NCI-H510A (cell line): ENCODE measurements around the gene PNRC2.

Source experiments
- DNase-seq: peaks from one replicate; lab custom pipeline; 2025; lab: John Stamatoyannopoulos, UW

Gene PNRC2, protein sequence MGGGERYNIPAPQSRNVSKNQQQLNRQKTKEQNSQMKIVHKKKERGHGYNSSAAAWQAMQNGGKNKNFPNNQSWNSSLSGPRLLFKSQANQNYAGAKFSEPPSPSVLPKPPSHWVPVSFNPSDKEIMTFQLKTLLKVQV

DNA sequence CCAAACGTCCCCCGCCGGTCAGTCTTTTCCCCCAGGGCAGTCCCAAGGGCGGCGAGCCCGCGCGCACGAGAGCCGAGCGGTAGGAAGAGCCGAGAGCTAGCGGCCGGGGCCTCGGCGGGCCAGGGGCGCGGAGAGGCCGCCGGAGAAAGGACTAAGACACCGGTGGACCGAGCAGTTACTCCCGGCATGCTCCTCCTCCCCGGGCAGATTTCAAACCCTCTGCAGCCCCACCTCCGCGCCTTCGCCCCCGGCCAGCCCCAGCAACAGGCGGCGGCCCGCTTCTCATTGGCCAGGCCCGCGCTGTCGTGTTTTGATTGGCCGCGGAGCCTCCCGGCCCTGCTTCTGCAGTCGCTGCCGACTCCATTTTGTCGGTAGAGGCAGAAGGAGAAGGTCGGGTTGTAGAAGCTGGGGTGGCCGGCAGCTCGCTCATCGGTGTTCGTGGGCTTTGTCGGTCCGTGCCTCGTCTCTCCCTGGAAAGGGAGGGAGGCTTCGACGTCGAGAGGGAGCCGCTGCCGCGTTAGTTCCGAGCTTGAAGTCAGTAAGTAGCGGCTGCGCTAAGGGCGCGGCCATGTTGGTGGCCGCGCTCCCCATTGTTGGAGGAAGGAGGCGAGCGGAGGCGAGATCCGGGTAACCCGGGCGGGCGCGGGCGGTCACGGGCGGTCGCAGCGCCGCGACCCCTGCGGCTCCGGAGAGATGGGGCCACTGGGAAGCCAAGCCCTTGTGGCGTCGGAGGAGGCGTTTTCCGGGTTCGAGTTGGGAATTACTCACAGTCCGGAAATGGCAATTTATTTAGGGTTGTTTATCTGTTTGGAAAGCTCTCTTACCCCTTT, at the start of gene PNRC2:
Gene PNRC2 (plus strand): TSS at position 368 of the 830 bp plus-strand sequence. CDS start 1,630 bp downstream, outside the sequence.
- peak; percentile 90 for DNase-seq

DNA sequence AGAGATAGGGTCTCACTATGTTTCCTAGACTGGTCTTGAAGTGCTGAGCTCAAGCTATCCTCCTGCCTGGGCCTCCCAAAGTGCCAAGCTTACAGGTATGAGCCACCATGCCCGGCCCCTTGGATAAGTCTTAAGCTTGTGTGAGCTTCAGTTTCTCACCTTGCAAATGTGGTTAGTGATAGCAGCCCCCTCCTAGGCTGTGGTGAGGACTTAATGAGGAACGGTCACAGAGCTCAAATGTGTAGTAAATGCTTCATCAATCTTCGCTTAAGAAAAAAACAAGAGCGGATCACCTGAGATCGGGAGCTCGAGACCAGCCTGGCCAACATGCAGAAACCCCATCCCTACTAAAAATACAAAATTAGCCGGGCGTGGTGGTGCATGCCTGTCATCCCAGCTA, 49.5 kb upstream of the PNRC2 start:
- DNase-seq, result no peak

DNA sequence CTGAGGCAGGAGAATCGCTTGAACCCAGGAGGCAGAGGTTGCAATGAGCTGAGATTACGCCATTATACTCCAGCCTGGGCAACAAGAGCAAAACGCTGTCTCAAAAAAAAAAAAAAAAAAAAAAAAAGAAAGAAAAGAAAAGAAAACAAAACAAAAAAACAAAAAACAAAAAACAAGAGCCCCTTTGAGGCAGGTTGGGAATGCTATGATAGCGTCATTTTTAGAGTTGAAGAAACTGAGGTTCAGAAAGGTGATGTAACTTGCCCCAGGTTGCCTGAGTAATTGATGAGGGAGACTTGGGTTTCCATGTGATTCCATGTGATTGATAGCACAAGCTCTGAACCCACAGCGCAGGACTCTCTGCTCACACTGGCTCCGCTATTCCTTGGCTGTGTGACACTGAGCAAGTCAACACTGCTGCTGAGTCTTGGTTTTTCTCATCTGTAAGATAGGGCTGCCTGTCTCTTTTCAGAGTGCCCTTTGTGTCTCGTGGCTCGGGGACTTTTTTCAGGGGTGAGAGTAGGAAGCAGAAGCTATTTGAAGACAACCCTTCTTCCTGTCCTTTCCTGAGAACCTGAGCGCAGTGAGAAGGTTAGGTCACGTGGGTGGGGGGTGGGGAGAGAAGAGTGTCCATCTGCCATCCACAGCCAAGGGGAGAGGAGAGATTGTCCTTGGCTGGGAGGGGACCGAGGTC, 48.9 kb upstream of the PNRC2 start:
- no peak for DNase-seq

DNA sequence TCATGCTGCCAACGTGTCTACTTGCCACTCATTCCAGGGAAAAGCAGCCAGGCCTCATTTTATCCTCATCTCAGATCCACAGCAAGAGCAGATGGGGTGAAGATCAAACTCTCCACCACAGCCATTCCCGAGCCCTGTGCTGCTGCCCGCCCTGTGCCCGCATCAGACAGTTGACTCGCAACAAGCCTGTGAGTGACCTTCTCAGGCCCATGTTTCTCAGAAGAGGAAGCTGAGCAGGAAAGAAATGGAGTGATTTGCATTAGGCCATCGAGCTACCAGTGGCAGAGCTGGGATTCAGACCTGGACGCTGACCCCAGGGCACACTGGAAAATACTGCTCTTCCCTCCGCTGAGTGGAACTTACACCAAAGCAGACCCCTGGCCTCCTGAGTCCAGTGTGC, 47.7 kb upstream of the PNRC2 start:
- no peak for DNase-seq

DNA sequence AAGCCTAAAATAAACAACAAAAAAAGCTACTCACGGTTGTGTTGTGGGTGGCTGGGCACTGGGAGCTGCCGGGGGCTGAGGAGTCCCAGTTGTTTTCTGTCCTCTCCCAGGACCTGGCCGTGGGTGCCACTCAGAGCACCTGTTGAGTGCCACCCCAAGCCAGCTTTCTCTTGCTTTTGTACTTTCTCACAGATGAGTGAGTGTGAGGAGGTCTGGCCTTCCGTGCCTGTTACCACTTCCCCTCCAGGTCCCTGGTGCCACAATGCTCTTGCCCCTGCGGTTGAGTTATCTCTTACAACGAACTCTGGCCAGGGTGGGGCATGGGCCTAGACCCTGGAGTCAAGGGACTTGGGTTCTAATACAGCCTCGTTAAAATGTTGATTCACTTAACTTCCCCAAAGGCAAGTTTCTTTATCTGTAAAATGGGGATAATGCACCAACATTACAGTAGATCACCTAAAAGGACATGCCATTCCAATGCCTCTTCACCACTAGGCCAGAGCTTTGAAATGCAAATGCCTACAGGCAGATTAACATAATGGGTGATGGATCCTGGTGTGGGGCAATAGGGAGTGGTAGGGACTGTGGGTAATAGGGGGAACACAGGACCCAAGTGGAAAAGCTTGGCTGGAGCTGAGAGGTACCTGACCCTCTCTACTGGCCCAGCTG, 46.3 kb upstream of the PNRC2 start, which contains the start of gene CNR2:
Gene CNR2 (minus strand): TSS at position 151 of the 669 bp plus-strand sequence. CDS start 37,745 bp downstream, outside the sequence.
- no peak for DNase-seq

DNA sequence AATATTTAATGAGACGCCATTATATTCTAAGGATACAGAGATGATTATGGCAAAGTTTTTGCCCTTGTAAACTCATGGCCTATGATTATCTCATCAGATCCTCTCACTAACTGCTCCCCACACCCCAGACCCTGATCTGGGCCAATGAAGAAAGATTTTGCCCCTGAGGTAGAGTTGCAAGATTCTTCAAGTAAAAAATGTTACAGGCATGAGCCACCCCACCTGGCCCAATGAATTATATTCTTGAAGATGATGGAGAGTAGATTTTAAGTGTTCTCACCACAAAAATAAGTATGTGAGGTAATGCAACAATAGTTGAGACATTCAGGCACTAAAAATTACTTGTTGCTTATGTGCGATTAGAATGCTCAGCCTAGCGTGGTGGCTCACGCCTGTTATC, 44.7 kb upstream of the PNRC2 start:
- no peak for DNase-seq

DNA sequence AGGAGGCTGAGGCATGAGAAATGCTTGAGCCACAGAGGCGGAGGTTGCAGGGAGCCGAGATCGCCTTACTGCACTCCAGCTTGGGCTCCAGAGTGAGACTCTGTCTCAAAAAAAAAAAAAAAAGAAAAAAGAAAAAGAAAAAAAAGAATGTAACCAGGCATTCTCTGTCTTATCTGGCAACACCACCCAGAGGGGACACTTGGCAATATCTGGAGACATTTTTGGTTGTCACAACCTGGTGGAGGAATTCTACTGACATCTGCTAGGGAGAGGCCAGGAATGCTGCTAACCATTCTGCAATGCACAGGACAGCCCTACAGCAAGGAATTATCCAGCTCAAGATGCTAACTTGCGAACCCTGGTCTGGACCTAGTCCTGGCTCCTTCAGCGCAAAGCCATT, 44.2 kb upstream of the PNRC2 start:
- DNase-seq, result no peak

DNA sequence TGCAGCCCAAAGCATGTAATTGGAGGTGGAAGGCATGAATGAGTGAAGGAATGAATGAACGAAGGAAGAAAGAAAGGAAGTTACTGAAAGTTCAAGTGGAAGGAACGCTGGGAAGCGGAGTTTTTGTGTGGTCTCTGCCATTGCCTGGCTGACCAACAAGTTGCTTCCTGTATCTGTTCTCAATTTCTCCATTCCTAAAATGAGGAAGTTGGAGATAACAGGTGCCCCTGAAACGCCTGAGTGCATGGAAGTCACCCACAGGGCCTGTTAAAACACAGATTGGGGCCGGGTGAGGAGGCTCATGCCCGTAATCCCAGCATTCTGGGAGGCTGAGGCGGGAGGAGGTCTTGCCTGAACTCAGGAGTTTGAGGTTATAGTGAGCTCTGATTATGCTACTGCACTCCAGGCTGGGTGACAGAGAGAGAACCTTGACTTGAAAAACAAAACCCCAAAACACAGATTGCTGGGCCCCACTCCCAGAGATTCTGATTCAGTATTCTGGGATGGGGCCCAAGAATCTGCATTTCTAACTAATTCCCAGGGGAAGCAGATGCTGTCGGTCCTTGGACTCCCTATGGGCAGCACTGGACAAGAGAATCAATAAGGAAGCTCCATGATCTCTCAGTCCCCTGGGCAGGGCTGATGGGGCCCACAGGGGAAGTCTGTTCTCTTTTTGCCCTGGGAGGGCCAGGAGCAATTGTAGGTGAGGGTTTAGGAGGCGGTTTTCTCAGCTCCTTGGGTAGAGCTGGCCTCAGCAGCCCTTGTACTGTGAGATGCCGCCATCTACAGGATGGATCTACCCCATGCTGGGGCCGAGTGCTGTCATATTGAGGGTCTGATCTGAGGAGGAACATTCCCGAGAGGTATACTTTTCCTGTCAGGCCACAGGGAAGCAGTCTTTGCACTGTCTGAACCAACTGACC, 43.2 kb upstream of the PNRC2 start:
- peak; percentile 50 for DNase-seq

DNA sequence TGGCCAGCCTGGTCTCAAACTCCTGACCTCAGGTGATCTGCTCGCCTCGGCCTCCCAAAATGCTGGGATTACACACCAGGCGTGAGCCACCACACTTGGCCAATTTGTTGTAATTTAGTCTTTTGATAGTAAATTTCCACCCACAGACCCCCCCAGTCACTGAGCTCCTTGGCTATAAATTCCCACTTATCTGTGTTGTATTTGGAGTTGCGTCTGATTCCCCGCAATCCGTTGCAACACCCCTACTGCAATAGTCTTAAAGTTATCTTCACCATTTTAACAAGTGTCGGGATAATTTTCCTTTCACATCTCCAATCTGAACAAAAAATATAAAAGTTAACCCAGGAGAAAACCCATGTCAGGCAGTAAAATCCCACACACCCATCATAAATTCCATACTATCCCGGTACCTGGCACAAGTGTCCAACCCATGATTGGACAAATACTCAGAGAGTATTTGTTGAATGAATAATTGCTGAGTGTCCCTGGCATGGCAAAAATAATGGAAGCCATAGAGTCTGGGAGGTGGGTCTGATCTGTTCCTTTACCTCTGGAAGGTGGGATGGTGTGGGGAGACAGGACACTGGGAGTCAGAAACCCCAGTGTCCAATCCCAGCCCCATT, 37.2 kb upstream of the PNRC2 start:
- DNase-seq, result no peak

DNA sequence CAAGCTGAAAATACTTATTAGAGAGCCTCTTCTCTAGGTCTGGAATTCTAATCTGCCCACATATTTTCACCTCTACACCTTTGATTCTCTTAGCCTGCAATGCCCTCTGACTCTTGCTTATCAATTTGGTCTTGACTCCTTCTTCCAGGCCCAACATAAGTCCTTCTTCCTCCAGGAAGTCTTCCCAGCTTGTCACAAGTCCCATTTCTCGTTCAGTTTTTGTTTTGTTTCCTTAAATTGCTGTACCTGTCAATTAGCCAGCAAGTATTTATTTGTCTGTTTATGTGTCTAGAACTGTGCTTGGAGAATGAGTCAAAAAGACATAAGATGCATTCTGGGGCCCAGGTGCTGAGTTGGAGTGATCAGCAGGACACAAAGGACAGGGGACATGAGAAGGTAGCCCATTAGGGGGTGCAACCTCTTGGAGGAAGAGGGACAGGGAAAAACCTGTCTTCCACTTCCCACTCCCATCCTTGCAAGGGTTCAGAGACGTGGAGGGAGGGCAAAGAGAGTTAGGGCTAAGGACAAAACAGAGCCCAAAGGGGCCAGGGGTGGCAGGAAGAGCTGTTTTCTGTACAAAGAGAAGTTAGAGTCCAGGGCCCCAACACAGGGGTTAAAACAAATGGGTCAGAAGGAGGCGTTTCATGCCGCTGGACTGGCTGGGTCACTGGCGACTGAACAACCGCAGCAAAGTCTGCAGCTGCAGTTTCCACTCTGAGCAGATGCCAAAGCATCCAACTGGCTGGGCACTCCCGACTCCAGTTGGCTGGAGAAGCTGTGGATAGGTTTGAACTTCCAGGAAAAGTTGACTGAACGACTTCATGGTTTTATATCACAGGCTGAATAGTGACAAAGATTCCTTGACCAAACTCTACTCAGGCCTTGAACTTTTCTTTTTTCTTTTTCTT, 35.8 kb upstream of the PNRC2 start:
- DNase-seq, result no peak

DNA sequence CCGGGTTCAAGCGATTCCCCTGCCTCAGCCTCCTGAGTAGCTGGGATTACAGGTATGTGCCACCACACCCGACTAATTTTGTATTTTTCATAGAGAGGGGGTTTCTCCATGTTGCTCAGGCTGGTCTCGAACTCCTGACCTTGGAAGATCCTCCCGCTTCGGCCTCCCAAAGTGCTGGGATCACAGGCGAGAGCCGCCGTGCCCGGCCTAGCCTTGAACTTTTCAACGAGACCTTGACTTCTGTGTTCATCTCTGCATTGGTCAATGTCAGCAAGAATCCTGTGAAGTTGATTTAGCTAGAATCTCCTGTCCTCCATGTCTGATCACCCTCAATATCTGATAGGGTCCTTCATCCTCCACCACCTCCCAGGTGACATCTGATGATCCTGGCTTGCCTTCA, 35.0 kb upstream of the PNRC2 start:
- no peak for DNase-seq

DNA sequence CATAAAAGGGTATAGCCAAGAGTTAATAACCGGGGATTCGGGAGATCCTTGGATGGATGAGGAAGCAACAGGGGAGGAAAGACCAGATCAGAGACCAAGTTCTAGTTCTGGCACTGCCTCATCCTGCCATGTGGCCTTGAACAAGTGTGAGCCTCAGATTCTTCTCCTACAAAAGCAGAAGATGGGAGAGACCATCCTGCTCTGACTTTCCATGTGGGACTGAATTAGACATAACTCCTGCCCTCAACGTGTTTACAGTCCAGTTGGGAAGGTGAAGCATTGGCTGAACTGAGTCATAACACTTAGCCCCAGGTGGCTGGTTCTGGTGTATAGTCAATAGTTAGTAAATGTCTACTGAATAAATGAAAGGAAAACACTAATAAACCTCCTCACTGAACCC, 34.3 kb upstream of the PNRC2 start:
- DNase-seq, result no peak

DNA sequence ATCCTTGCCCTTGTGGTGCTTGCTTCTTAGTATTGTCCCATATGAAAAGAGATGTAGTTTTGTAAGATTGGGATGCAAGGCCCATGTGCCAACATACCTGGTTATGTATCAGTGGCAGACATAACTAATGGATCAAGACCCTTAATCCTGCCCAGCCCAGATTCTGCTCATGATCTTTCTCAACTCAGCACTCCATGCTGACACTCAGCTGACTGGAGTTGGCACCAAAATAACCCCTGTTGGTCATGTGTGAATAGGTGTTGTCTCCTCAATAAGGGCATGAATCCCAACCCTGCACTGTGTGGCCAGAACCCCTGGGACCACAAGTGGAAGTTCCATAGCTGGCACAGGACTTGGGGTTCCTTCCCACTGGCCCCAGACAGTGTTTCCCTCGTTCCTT, 32.5 kb upstream of the PNRC2 start:
- no peak for DNase-seq

DNA sequence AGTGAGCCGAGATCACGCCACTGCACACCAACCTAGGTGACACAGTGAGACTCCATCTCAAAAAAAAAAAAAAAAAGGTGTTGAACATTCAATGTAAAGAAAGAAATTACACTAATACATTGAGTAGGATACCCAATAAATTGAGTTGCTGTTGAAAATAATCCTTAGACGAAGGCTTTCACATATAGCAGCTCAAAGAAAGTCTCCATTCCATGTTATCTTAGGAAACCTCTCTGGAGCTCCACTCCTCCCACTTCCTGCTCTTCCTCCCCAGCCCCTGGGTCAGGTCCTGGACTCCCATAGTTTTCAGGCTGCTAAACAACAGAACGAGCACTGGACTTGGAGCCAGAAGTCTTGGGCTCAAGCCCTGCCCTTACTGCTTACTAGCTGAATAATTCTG, 30.8 kb upstream of the PNRC2 start:
- DNase-seq, result no peak

DNA sequence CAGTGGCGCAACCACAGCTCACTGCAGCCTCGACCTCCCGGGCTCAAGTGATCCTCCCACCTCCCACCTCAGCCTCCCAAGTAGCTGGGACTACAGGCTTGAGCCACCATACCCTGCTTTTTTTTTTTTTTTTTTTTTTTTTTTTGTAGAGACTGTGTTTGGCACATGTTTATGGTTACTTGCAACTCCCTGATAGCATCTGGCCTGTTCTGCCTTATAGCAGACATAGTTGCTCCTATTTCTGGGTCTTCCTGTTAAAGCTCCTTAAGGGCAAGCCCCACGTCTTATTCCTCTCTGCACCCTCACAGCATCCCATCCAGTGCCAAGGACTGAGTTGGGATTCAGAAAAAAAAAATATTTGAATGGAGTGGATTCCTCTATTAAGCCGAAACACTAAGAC, 29.4 kb upstream of the PNRC2 start:
- DNase-seq, result no peak

DNA sequence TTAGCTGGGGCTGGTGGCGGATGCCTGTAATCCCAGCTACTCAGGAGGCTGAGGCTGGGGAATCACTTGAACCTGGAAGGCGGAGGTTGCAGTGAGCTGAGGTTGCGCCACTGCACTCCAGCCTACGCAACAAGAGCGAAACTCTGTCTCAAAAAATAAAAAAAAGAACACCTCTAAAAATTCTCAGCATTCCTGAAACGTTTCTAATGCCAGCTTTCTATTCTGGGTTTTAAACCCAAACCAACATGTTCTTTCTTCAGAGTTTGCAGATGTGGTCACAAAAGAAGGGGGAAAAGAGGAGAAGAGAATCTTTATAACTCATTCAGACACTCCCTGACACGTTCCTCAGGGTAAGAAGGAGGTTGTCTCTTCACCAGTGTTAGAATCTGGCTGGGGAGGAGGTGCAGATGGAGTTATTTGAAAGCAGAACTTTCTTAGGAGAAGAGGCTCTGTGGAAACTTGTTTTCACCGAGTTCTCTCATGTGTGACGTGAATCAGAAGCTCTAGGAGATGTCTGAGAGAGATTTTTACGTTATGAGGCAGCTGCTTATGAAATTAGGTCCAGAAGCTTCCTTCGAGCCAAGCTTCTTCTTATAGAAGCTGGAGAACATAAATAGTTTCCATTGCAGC, 28.7 kb upstream of the PNRC2 start:
- no peak for DNase-seq

DNA sequence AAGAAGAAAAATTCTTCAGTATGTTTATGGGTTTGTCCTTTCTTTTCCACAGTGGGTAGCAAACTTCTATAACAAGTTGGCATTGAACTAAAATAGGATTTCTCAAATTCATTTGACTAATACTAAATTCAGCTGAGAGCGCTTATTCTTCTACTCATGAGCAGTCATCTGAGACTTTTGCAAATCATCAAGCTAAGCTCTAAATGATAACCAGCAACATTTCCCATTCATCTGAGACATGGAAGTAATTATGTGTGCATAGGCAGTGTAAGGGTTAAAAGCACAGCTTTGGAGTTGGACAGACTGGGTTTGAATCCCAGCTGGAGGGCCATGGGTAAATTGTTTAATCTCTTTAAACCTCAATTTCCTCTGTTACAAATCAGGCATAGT, 28.1 kb upstream of the PNRC2 start:
- DNase-seq, result no peak

DNA sequence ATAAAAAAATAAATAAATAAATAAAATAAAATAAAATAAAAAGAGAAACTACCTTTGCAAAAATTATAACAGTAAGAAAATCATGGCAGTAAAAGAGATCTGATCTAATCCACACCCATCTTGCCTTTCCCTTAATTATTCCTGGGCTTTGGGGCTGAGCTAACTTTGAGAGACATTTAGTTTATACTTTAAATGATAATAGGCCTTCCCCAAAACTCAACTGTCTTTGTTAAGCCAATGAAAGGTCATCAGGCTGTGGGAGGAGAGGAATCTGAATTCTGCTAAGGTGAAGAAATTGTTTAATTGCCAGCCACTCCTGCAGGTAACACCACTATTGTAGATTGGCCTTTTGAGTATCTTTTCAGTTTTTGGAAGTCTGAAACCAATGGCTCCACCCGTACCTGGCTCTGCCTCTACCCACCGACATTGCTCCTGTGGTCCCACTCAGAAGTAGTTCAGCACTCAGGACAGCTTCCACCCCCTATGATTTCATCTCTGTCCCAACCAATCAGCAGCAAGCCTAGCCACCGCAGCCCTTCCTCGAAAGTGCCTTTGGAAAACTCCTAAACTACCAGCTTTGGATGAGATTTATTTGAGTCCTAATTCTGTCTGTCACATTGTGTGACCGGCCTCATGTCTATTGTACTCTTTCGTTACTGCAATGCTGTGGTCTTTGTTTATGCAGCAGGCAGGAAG, 23.0 kb upstream of the PNRC2 start:
- DNase-seq, result no peak

DNA sequence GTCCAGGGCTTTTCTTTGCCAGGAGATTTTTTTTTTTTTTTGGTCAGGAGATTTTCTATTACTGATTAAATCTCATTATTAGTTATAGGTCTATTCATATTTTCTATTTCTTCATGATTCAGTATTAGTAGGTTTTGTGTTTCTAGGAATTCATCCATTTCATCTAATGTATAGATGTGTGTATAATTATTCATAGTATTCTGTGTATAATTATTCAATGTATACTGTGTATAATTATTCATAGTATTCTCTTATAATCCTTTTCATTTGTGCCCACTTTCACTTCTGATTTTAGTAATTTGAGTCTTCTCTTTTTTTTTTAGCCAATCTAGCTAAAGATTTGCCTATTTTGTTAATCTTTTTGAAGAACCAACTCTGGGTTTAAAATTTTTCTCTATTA, 12.3 kb upstream of the PNRC2 start:
- no peak for DNase-seq
